ENCODE measurements around the gene PTPRG.
"Not testable (repeated sequence)": the region's sequence is repeated elsewhere in the genome, so short reads cannot be mapped to it uniquely, and the experiment has no call there.

PTPRG gene

DNA sequence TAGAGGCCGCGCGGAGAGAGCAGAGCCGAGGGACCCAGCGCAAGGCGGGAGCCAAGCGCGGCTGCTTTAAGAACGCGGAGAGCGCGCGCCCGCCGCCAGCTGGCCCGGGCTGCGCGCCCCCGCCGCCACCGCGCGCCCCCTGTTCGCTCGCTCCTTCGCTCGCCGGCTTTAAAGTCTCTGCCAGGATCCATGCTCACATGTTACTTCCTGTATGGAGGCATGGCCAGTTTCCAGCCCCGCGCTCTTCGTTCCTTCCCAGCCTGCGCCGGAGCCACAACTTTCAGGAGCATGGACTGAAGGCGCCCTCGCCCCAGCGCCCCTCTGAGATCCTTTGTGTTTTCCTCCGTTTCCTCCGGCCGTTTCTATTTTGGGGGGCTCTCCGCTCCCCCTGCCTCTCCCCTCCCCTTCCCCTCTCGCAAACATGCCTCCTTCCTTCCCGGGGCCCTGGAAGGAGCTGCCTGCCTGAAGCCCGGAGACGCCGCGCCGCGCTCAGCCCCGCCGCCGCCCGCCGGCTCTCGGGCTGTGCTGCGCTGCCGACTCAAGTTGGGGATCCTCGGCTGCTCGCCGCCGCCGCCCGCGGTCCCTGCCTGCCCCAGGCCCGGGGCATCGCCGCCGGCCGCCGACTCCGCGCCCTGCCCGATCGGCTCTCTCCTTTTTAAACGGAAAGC lies at the start of gene PTPRG:
TSS of gene PTPRG (plus strand) at position 198 of the 668 bp plus-strand sequence. CDS start 717 bp downstream, outside the sequence.
- peak; percentile 51 to 63 for DNase-seq

DNA sequence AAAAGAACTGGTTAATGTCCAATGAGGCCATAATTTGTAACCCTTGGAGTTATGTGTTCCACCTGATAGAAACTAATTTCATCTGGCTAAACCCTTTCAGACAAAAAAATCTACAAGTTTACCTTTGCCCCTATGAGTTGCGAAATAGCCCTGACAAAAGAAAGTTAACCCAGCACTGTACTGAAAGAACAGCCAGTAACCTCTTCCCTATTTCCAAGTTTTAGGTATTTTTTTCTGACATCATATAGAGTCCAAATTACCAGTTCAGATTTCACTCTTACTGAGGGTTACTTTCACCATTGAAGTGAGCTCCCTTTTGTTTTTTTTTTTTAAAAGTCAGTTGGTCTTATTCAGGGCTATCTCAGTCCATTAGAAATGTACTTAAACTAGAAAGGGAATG lies 42.8 kb upstream of the PTPRG start:
- no peak for DNase-seq

DNA sequence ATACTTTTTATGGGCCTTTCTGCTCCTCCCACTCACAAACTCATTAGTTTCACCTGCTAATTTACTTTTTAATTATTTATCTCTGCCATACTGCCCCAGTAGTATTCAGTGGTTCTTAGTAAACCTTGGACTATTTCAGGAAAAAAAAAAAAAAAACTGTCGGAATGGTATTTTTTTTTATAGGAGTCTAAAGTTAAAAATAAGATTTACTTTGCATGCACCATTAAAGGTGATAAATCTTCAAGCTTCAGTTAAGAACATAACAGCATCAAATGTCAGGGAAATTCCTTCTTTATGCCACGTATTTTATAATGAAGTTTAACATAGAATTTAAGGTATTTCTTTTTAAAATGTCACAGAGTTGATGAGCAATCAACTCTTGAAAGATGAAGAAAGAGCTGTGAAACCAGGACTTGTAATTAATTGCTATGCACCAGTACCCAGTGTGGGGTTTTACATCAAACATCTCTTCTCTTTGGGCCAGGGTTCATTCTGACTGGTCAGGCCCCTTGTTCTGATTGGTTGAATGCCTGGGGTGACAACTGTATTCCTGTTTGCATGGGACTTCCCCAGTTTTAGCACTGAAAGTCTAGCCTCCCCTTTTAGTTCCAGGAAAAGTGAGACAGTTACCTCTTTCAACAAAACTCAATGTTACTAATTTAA lies 40.3 kb upstream of the PTPRG start:
- no peak for DNase-seq

DNA sequence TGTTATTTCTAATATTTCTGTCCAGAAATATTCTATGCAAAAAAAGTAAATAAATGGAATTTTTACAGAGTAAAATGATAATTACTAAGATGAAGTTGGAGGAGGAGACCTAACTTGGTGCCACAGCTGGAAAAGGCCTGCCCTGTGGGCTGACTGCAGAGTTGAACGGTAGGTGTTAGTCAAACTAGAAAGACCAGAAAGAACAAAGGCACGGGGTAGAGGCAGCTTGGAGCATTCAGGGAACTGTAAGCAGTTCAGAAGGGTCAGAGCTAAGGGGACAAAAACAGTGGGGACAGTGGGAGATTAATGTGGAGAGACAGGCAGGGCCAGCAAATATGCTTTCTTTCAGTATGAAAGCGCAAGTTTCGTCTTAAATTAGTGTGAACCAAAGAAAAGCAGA lies 39.3 kb upstream of the PTPRG start:
- no peak for DNase-seq

DNA sequence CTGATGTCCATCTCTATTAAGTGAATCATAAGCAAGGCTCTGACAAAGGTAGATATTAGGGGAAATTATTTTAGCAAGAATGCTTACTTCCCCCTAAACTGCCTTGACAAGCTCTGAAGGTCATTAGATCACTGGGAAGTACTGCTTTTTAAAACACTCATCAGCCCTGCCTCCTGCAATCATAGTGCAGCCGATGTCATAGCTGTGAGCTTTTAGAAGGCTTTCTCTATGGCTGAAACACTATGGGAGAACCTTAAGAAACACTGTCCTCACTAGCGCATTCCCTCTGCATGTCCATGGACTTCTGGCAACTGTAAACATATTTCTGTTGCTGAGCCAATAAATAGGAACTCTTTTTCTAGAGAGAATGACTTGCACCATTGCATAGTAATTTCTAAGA lies 38.7 kb upstream of the PTPRG start:
- no peak for DNase-seq

DNA sequence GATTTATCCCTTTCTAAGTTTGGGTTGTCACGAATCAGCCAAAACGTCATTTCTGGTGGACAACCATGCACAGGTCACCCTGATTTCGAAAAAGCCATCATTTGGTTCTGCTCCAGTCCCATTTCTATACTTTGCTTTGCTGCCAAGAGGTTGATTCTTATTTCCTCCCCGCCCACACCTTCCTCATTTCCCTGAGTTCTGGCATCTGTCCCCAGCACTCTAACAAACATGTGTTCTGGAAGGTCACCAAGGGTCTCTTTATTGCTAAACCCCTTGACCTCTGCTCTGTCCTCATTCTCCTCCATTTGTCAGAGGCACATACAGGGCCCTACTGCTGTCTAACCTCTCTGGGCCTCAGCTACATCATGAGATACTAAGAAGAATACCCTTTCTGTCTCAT lies 36.4 kb upstream of the PTPRG start:
- no peak for DNase-seq

DNA sequence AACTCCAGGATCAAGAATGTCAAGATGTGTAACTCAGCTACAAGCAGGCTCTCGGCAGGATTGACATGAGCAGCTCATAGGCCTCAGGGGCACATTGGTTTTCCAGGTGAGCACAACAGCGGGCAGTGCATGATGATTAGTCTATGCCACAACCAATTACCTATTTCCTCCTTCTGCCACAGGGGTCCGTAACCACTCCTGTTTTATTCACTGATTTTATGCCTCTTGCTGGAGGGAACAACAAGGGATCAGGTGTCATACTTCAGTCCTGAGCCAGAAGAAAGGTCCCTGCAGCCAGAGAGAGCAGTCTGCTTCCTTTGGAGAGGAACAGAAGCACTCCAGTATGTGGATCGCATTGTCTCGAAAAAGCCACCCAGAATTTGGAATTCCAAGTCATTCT lies 35.1 kb upstream of the PTPRG start:
- peak; percentile 25 to 44 for DNase-seq

DNA sequence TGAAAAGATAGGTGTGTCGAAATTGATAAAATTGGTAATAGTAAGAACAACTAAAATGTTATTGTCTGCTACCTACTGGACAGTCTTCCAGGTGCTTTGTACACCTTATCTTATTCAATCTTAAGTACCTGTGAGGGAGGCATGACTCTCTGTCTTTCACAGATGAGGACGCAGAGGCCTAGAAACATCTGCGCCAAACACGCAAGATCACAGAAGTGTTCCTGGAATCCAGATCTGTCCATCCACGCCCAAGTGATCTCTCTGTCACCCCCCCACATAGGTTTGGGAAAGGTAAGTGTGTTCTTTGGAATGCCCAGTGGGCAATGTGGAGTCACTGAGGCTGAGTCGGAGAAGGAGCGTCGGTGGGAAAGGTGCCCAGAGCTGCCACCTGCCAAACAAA lies 34.4 kb upstream of the PTPRG start:
- DNase-seq = no peak

DNA sequence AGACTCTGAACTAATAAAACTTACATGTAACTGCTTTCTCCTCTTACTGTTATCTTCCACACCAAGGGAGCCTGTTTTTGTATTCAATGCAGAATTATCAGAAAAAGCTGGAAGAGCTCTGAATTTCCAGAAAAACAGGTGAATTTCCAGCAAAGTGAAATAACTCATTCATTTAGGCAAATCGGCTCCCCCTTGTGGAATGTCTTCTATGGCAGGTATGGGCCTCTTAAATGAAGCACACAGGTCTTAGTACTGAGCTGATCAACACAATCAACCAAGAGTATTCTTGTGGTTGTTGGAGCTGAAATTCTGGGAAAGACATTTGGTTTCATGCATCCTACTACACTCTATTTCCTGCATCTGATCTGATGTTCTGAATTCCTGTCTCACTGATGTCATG lies 31.0 kb upstream of the PTPRG start:
- peak in 1 of 2 experiments; percentile 1 for DNase-seq

DNA sequence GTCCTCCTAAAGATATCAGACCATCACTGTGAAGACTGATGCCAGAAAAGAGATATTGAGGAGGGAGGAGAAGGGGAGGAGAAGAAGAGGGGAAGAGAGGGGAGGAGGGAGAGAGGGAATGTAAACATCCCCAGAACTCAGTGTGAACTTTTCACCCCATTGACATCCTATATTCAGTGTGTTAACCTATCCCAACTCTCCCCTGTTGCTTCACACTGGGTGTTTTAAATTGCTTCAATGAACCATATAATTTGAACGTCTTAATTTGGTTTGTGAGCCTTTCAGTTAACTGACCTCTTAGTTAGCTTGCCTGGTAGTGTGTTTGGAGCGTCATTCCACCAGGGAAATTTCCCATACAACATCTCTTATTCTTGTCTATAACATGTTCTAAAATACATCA lies 29.8 kb upstream of the PTPRG start:
- no peak for DNase-seq

DNA sequence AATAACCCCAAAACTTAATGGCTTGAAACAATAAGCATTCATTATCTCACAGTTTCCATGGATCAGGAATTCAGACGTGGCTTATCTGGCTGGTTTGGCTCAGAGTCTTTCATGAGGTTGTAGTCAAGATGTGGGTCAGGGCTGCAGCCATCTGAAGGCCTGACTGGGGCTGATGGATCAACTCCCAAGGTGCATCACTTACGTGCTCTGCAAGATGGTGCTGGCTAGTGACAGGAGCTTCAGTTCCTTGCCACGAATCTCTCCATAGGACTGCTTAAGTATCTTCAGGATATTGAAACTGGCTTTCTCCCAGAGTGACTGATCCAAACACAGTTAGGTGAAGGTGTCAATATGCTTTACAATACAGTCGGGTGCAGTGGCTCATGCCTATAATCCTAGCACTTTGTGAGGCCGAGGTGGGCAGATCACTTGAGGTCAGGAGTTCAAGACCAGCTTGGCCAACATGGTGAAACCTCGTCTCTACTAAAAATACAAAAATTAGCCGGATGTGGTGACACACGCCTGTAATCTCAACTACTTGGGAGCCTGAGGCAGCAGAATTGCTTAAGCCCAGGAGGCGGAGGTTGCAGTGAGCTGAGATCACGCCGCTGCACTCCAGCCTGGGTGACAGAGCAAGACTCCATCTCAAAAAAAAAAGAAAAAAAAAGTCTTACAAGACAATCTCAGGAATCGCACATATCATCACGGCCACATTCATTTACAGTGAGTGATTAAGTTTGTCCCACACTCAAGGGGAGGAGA lies 28.5 kb upstream of the PTPRG start:
- DNase-seq = no peak

DNA sequence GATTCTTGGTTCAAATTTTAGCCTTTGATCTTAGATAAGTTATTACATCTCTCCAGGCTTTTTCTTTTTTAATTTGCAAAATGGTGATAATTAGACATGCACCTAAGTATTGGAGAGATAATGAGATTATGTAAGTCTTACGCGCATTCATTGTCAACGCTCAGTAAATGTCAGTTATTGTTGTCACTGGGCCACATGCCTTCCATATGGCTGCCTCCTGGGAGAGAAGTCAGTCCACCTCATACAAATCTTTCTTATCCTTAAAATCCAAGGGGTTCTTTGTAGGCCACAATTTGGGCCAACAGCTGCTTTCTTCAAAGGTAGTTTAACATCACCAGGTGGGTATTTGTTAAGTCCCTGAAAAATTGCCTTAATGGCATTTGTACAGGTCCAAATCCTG lies 25.5 kb upstream of the PTPRG start:
- no peak for DNase-seq

DNA sequence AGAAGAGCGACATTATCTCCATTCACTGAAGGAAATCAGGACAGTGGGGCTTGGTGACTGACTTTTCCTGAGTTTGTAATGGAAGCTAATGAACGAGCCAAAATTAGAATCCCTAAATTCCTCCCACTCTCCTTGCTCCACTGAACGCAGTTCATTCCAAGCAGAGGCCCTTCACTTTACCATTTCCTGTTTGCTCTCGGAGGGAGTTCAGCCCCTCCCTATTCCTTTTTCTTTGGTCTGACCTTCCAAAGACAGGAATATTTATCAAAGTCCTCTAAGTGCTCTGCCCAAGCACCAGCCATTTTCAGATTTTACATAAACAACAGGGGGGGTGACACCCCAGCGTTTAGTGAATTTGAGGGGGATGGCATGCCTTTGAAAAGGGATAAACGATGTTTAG lies 24.0 kb upstream of the PTPRG start:
- DNase-seq = no peak

DNA sequence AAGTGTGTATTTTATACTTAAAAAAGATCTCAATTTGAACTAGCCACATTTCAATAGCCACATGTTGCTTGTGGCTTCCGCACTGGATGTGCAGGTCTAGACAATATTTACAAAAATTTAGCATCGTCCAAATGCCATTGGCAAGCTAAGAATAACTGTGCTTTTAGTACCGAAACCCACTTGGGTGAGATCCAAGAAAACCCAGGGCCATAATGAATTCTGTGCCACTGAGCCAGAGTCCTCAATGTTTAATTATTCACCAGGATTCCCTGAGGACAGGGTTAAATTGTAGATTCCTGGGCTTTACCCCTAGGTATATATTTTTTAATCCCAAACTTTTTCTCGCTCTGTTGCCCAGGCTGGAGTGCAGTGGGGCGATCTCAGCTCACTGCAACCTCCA lies 22.9 kb upstream of the PTPRG start:
- DNase-seq = no peak

DNA sequence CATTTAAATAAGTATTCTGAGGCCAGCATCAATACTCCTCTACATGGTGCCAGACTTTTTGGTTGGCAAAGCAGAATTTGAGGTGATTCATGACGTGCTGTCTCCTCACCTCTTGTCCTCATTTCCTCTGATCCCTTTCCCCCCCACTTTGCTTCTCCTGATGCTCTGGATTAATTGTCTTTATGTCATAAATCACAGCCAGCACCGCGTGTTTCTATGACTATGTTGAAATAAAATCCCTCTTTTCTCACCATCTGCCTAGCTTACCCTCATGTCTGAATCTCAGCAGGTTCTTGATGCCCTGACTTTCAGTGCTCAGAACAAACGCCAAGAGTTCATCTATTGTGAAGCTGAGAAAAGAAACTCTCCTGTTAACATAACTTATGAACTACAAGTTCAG lies 19.7 kb upstream of the PTPRG start:
- DNase-seq = no peak

DNA sequence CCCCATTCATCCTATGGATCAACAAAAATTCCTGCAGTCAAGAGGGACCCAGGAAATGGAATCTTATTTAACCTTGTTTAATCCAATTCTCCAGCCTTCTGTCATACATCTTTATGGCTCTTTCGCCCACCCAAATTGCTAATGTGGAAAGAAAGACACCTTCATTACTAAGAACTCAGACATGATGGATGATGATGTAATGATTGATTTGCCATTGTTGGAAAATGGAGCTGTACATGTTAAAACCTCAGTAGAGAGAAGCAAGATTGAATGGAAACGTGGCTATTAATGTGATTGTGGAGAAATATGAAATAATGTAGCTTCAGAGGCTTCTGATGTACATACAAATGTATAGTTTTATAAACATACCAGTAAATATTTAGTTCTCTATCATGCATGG lies 15.7 kb upstream of the PTPRG start:
- DNase-seq = no peak

DNA sequence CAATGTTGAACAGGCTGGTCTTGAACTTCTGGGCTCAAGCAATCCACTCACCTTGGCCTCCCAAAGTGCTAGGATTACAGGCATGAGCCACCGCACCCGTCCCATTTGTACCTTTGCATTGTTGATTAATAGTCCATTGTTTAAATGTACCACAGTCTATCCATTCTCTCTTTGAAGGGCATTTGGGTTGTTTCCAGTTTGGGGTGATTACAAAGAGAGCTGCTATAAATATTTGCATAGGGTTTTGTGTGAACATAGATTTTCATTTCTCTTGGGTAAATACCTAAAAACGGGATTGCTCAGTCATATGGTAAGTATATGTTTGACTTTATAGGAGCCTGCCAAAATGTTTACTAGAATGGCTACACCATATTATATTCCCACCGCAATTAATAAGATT lies 13.7 kb upstream of the PTPRG start:
- DNase-seq = no peak

DNA sequence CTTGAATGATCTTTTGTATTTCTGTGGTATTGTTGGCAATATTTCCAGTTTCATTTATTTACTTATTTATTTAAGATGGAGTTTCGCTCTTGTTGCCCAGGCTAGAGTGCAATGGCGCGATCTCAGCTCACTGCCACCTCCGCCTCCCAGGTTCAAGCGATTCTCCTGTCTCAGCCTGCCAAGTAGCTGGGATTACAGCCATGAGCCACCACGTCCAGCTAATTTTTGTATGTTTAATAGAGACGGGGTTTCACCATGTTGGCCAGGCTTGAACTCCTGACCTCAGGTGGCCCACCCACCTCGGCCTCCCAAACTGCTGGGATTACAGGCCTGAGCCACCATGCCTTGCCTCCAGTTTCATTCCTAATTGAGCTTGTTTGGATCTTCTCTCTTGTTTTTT lies 8.7 kb upstream of the PTPRG start:
- not testable (repeated sequence) for DNase-seq

DNA sequence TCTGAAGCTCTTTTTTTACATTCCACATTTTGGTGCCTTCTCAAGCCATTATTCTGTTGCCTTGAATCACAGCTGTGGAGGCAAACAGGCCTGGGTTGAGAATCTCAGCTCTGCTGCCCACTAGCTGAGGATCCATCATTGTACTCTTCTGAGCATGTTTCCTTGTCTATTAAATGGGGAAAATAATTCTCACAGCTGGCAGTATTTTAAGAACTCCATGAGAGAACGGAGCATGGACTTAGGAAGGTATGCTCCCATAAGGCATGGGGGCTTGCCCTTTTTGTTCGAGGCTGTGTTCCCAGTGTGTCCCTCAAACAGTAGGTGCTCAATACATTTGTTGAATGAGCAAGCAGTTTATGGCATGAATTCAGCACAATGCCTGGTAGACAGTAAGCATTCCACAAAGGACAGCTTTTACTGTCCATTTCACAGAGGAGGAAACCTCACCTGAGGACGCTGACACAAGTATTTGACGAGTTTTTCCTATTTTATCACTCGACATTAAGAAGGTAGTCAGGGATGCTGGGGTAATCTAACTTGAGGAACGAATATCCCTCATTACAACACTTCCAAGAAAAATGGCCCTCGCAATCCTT lies 2.1 kb upstream of the PTPRG start:
- no peak for DNase-seq

DNA sequence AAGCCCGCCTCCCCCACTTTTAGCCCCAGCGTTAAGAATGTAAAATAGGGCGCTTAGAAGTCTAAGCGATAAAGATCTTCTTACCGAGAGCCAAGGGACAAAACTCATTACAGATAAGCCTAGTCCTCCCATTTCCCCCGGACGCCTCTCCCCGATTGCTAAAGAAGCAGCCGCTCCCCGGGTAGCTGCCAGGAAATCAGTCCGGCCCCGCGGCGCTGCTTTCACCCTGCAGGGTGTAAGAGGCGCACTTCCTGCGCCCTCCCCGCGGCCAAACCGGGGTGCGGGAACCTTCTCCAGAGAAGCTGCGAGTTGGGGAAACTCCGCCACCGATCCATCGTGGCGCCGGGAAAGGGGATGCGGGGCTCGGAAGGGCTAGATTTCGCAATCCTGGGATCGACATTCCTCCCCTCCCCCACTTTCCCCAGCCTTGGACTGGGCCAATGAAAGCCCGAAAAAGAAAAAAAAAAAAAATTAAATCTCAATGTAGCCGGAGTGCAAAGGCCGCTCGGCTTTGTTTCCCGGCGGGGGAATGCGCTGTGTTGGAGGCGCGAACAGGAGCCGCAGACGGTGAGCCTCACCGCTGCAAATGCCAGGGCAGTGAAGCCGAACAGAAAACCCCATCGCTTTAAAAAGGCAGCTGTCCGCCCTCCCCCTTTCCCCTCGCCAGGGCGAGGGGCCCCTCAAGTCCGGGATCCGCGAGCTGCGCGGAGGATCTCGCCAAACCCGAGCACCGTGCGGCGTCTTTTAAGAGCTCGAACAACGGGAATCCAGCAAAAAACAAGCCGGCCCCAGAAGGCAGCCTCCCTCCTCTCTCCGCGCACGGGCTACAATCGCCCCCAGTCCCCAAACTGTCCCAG lies 626 bp upstream of the PTPRG start:
- peak in 1 of 2 experiments; percentile 4 for DNase-seq

DNA sequence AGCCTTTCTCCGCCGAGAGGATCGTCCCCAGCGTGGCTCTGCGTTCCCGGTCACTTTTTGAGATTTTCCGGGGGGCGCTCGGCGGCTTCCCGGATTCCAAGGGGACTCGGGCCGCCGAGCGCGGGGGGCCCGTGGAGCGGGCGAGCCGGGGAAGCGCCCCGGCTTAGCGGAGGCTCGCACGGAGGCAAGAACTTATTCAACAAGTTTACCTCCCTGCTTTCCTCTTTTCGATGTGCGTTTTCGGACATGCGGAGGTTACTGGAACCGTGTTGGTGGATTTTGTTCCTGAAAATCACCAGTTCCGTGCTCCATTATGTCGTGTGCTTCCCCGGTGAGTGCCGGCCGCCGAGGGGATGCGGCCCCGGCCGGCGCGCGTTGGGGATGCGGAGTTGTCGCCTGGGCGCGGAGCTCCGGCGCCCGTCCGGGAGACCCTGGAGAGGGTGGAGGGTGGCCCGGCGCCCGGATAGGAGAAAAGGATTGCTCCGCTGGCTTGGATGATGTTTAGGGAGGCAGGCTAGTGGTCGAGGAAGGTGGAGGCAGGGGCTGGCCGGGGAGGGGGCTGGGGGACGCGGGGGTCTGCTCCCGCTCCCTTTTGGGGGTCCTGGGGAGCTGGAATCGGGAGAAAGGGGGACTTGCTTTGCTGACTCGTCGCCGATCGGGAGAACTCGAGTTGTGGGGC lies 810 bp downstream of the PTPRG start:
- DNase-seq = no peak

DNA sequence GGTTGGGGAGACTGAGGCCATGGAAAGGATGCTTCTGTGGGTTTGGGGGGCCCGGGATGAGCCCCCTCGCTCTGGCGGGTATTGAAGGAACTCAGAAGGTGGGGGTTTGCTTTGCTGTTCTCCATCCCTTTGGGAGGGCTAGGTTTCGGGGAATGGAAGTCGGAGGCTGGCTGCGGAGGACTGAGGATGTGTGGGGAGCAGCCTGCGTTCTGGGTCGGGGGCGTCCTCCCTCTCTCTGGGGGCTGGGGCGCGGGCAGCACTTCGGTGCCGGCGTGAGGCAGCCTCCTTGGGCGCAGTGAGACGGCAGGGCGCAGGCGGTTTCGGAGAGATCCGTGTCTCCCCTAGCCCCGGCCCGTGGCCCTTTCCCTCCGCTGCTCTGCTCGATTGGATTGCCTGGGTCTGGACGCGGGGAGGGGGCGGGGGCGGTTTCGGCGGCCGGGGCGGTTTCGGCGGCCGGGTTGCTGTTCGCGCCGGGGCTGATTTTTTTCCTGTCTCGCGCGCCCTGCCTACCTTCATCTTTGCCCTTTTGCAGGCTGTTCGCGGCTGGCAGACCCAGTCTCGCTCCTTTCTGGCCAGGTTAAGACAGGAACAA lies 1.4 kb downstream of the PTPRG start:
- no peak for DNase-seq

Measured in NCI-H187 (cell line).